Dedifferentiated amniotic fluid mesenchymal stem cell (primary cell): ENCODE data around the gene RNF41.

Experiments
- DNase-seq: peaks from one replicate; pipeline ENCODE4 v3.0.0-alpha.2; 2016; ENCODE audit errors: extremely low spot score

RNF41 gene

DNA sequence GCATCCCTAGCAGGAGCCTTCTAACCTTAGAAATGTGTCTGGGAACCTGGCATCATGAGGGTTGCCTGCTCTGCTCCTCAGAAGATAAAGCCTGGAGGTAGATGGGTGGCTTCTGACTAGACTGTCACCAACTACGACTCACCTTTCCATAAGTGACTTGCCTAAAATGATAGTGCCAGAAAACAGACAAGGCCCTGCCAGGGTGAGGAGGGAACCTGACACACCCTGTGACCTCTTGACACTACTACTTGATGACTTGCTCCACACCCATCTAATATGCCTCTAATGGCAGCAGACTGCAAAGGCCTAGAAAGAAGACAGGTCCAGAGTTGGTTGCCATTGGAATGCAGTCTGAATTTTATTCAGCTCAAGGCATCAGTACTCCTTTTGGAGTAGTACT is 9.4 kb downstream of the RNF41 start:
- DNase-seq = no peak

DNA sequence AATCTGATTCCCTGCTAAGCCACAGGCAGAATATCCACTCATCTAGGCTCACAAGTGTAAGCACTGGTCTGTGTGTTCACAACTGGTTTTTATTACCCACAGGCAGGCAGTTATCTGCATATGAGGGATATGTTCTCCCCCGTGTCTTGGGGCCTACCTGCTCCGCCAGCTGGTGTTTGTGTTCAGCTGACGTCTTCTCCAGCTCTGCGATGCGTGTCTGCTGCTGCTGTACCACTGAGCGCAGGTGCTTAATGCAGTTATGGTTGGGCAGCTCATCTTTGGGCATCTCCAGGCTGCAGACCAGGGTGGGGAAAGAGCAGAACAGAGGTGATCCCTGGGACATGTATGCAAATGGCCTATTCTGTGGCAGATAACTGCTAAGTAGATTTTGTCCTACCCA is 13.7 kb downstream of the RNF41 start:
- no peak for DNase-seq

DNA sequence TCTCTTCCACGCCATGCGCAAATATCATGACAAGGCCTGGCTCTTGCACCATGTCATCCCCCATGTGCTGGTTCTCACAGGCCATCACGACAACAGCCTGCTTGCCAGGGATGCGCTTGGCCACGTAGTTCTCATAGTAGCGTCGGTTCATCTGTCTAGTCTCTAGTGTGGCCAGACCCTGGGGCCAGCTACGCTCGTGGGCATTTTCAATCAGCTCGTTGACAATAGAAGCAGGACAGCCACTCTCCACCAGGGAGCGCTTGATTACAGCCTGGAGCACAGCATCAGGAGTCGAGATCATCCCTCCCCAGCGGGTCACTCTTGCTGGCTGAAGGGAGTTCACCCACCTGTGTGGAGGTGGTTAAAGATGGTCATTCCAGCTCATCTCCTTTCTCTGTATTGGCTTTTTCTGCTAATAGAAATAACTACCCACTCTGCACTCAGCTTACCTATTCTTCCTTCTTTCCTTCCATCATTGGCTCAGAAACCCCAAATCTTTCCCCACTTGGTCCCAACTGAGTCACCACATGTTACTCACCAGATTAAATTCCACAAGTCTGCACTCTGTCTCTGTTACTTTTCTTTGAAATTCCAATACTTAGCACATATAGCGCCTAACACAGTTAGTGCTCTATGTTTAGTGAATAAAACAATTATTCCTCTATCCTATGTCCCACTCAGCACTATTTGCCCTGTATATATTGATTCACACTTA is 15.1 kb downstream of the RNF41 start:
- no peak for DNase-seq

DNA sequence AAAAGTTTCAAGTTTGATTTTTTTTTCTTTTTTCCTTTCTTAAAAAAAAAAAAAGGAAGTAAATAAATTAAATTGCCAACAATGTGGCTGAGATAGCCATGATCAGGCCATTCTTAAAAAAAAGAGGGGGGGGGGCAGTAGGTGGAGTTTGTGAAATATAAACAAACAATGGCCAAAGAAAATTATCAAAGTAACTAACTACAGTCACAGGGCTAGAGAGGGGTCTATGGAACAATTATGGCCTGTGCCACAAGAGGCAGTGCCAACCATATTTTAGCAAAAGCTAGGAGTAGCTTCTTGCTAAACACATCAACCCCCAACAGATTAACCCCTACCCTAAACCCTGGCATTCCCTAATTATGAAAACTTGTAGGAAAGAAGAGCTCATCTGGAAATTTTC is 16.3 kb downstream of the RNF41 start:
- DNase-seq = no peak

- DNase-seq = no peak
These were observed 17.4 kb downstream of the RNF41 start for GRCh38 chr12:56204275-56204674.

- DNase-seq = no peak
These were observed 18.9 kb downstream of the RNF41 start for GRCh38 chr12:56202838-56203237.

DNA sequence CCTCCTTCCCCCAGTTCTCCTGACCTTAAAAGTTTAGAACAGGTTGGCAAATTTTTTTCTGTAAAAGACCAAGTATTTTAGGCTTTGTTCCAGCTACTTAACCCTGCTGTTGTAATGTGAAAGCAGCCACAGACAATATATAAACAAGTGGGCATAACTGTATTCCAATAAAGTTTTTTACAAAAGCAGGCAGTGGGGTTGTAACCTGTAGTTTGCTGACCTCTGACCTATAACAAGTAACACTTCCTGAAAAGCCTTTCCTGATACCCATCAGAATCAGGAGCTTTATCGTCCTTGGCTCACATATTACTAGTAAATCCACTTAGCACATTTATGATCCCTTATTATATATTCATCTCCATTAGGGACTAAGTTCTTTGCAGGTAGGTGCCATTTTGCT is 19.4 kb downstream of the RNF41 start:
- DNase-seq = no peak

DNA sequence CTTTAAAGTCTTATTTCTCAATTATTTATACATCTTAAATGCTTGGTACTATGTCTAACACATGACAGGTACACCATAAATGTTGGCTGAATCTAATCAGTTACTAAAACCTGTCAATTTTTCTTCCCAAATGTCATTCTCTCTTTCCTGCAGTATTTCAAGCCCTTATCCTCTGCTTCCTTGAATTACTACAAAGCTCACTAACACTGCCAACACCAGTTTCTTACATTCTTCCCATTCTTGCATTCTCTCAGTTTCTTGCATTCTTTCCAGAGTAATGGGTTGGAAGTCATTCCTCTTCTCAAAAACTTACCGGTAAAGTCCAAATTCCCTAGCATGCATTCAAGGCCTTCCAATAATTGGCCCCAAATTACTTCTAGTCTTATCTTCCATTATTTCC is 22.9 kb downstream of the RNF41 start:
- DNase-seq = no peak

DNA sequence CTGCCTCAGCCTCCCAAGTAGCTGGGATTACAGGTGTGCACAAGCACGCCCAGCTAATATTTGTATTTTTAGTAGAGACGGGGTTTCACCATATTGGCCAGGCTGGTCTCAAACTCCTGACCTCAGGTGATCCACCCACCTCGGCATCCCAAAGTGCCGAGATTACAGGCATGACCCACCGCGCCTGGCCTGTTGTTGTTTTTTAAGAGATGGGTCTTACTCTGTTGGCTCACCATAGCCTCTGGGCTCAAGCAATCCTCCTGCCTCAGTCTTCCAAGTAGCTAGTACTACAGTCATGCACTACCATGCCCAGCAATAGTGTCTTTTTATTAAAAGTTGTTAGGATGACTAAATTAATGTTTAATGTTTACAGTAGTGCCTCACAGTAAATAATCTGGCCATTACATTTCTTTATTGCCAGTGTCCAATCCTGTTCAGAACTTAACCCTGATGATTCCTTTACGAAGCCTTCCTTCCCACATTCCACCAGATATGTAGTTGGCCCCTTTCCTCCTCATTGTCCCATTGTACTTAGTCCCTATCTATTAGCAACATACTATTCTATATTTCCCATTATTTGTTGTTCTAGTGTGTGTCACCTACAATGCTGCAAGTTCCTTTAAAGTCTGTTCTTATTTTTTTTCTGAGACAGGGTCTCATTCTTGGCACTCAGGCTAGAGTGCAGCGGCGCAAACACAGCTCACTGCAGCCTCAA is 23.6 kb downstream of the RNF41 start:
- no peak for DNase-seq

DNA sequence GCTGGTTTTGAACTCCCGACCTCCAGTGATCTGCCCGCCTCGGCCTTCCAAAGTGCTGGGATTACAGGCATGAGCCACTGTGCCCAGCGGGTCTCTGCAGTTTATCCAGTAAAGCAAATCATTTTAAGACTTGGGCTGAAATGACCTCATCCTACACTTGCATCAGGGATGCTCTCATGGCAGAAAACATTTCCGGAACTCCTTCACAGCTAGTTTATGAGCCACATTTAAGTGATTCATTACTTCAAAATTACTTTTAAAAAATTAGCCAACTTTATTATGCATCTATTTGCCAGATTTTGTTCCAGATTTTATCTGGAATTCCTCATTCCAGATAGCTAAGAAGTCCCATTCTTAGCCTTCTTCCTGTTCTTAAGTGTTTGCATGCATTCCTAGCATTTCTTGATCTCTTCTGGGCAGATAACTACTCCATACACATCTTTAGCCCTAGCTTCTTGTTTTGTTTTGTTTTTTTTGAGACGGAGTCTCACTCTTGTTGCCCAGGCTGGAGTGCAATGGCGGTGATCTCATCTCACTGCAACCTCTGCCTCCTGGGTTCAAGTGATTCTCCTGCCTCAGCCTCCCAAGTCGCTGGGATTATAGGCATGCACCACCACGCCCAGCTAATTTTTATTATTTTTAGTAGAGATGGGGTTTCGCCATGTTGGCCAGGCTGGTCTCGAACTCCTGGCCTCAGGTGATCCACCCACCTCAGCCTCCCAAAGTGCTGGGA is 24.7 kb downstream of the RNF41 start:
- peak; percentile 88 for DNase-seq

- DNase-seq = peak; percentile 93
These were observed 28.6 kb downstream of the RNF41 start for GRCh38 chr12:56193025-56193578.

DNA sequence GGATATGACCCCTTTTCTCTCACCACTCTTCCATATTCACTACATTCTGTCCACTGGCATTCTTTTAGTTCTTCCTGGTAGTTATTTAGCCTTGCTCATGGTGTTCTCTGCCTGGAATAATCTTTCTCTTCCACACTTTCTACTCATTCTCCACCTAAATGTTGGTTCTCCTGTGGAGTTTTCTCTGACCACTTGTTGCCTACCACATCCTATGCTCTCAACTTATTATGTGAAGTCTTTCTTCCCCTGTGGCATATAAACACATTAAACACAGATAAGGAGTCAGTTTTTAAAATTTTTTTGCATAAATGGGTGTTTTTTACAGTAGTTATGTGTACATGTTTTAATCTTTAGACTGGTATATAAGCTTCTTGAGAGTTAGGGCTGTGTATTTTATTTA is 29.1 kb downstream of the RNF41 start:
- no peak for DNase-seq

GRCh38 chr12:56190695-56191155 is 31.0 kb downstream of the RNF41 start:
- DNase-seq = no peak

DNA sequence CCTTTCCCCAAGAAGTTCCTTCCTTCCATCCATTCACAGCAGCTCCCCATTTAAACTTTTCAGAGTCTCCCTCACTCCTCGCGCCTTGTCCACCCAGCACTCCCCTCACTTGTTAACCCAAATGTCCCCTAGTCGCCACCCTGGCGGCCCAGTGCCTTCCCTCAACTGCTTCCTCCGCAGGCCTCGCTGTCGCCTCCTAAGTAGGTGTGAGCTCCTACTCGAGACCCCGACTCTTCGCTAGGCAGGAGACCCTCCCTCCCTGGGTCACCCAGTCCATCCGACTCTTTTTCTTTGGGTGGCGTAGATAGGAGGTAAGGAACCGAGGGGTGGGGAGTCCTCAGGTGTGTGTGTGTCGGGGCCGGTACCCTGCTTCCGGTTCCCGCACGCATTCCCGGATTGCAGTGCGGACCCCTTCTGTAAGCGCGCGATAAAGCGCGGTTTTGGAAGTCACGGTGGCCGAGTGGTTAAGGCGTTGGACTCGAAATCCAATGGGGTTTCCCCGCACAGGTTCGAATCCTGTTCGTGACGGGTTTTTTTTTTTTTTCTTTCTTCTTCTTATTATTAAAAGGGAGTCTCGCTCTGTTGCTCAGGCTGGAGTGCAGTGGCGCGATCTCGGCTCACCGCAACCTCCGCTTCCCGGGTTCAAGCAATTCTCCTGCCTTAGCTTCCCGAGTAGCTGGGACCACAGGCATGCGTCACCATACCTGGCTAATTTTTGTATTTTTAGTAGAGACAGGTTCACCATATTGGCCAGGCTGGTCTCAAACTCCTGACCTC is 31.6 kb downstream of the RNF41 start:
- DNase-seq = peak; percentile 82

GRCh38 chr12:56189099-56189917 is 32.4 kb downstream of the RNF41 start, which contains the start of gene SMARCC2:
SMARCC2 (minus strand) TSS chr12:56189483; CDS start chr12:56189461, 22 bp downstream.
- peak; percentile 85 for DNase-seq

GRCh38 chr12:56188778-56189098 is 33.0 kb downstream of the RNF41 start:
- no peak for DNase-seq

- DNase-seq = no peak
These were observed 33.5 kb downstream of the RNF41 start for GRCh38 chr12:56188131-56188777.

- DNase-seq = no peak
These were observed 34.8 kb downstream of the RNF41 start for GRCh38 chr12:56186957-56187356.

DNA sequence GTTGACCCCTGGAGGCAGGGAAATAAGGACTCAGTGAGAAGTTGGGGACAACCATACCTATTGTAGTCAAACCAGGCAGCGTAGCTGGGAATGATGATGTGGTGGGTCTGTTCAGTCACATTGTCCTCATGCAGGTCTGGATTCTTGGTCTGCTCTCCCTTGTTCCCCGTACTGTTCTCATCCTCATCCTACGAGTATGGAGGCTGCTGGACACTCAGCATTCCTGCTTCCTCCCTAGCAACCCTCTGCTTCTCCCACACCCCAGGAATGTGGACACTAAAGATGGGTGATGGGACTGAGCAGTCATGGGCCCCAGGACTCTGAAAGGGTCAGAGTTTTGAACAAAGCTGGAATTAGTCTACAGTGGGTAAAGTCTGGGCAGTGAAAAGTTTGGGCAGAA is 43.4 kb downstream of the RNF41 start:
- DNase-seq = no peak

- DNase-seq = no peak
These were observed 48.9 kb downstream of the RNF41 start for GRCh38 chr12:56172839-56173238.
